HEK293 (cell line): ENCODE results near the gene ADCY10.

Experiments
- CTCF ChIP-seq: fragments of 450-650 bp; formaldehyde crosslinking; IDR thresholded peaks from 2 replicates; pipeline ENCODE4 v1.5.1; 2016; ENCODE audit warnings: missing biosample characterization, missing genetic modification characterization
- GFI1B ChIP-seq: fragments of 450-650 bp; formaldehyde crosslinking; IDR thresholded peaks from 2 replicates; pipeline ENCODE4 v1.5.1; 2016; ENCODE audit warnings: missing biosample characterization, missing genetic modification characterization
- HIC1 ChIP-seq: fragments of 450-650 bp; formaldehyde crosslinking; IDR thresholded peaks from 2 replicates; pipeline ENCODE4 v1.5.1; 2016; ENCODE audit warnings: missing biosample characterization, missing genetic modification characterization
- OSR2 ChIP-seq: fragments of 450-650 bp; formaldehyde crosslinking; IDR thresholded peaks from 2 replicates; pipeline ENCODE4 v1.5.1; 2016; ENCODE audit warnings: missing biosample characterization, missing genetic modification characterization
- ZBTB17 ChIP-seq: fragments of 450-650 bp; formaldehyde crosslinking; IDR thresholded peaks from 2 replicates; pipeline ENCODE4 v1.5.1; 2016; ENCODE audit warnings: missing biosample characterization, missing genetic modification characterization
- ZBTB7A ChIP-seq: fragments of 450-650 bp; formaldehyde crosslinking; IDR thresholded peaks from 2 replicates; pipeline ENCODE4 v1.5.1; 2016; ENCODE audit warnings: low read depth, missing biosample characterization, missing genetic modification characterization
- ZFHX2 ChIP-seq: fragments of 450-650 bp; formaldehyde crosslinking; conservative IDR thresholded peaks from 2 replicates; pipeline ENCODE4 v1.5.1; 2016; ENCODE audit warnings: missing biosample characterization, missing genetic modification characterization
- ZFP41 ChIP-seq: fragments of 450-650 bp; formaldehyde crosslinking; IDR thresholded peaks from 2 replicates; pipeline ENCODE4 v1.5.1; 2016; ENCODE audit warnings: missing biosample characterization, missing genetic modification characterization, borderline replicate concordance
- ZNF157 ChIP-seq: fragments of 450-650 bp; formaldehyde crosslinking; IDR thresholded peaks from 2 replicates; pipeline ENCODE4 v1.5.1; 2016; ENCODE audit warnings: missing biosample characterization, missing genetic modification characterization
- ZNF16 ChIP-seq: fragments of 450-650 bp; formaldehyde crosslinking; IDR thresholded peaks from 2 replicates; pipeline ENCODE4 v1.5.1; 2016; ENCODE audit warnings: low read depth, missing biosample characterization, missing genetic modification characterization
- ZNF19 ChIP-seq: fragments of 450-650 bp; formaldehyde crosslinking; IDR thresholded peaks from 2 replicates; pipeline ENCODE4; 2016; ENCODE audit warnings: missing biosample characterization, missing genetic modification characterization, low read depth
- ZNF248 ChIP-seq: fragments of 450-650 bp; formaldehyde crosslinking; IDR thresholded peaks from 2 replicates; pipeline ENCODE4 v1.5.1; 2017; ENCODE audit warnings: missing biosample characterization, missing genetic modification characterization
- ZNF280C ChIP-seq: fragments of 450-650 bp; formaldehyde crosslinking; IDR thresholded peaks from 2 replicates; pipeline ENCODE4 v1.5.1; 2016; ENCODE audit warnings: missing biosample characterization, missing genetic modification characterization
- ZNF311 ChIP-seq: fragments of 450-650 bp; formaldehyde crosslinking; IDR thresholded peaks from 2 replicates; pipeline ENCODE4 v1.5.1; 2017; ENCODE audit warnings: missing biosample characterization, missing genetic modification characterization, borderline replicate concordance
- ZNF561 ChIP-seq: fragments of 450-650 bp; IDR thresholded peaks from 2 replicates; pipeline ENCODE4 v1.5.1; 2018; ENCODE audit warnings: missing biosample characterization, missing genetic modification characterization, borderline replicate concordance
- ZNF621 ChIP-seq: fragments of 450-650 bp; formaldehyde crosslinking; IDR thresholded peaks from 2 replicates; pipeline ENCODE4 v1.5.1; 2017; ENCODE audit warnings: missing biosample characterization, missing genetic modification characterization
- ZNF660 ChIP-seq: fragments of 450-650 bp; IDR thresholded peaks from 2 replicates; pipeline ENCODE4 v1.5.1; 2018; ENCODE audit warnings: missing biosample characterization, mild to moderate bottlenecking, missing genetic modification characterization
- ZNF664 ChIP-seq: fragments of 450-650 bp; formaldehyde crosslinking; IDR thresholded peaks from 2 replicates; pipeline ENCODE4 v1.5.1; 2016; ENCODE audit warnings: missing biosample characterization, missing genetic modification characterization
- ZNF792 ChIP-seq: fragments of 450-650 bp; formaldehyde crosslinking; IDR thresholded peaks from 2 replicates; pipeline ENCODE4 v1.5.1; 2016; ENCODE audit warnings: missing biosample characterization, missing genetic modification characterization
- ZNF837 ChIP-seq: fragments of 450-650 bp; formaldehyde crosslinking; IDR thresholded peaks from 2 replicates; pipeline ENCODE4 v1.5.1; 2016; ENCODE audit warnings: missing biosample characterization, missing genetic modification characterization
- ZSCAN16 ChIP-seq: fragments of 450-650 bp; formaldehyde crosslinking; IDR thresholded peaks from 2 replicates; pipeline ENCODE4 v1.5.1; 2016; ENCODE audit warnings: missing biosample characterization, missing genetic modification characterization
- ZSCAN30 ChIP-seq: fragments of 450-650 bp; IDR thresholded peaks from 2 replicates; pipeline ENCODE4 v1.5.1; 2018; ENCODE audit warnings: missing biosample characterization, mild to moderate bottlenecking, missing genetic modification characterization, moderate library complexity
- TF ChIP-seq, protein P1 (sequence below): fragments of 450-650 bp; formaldehyde crosslinking; IDR thresholded peaks from 2 replicates; pipeline ENCODE4 v1.5.1; 2016; ENCODE audit warnings: missing biosample characterization, missing genetic modification characterization
- TF ChIP-seq, protein P2 (sequence below): fragments of 450-650 bp; formaldehyde crosslinking; IDR thresholded peaks from 2 replicates; pipeline ENCODE4 v1.5.1; 2017; ENCODE audit warnings: missing biosample characterization, missing genetic modification characterization
- TF ChIP-seq, protein P3 (sequence below): fragments of 450-650 bp; formaldehyde crosslinking; IDR thresholded peaks from 2 replicates; pipeline ENCODE4 v1.5.1; 2016; ENCODE audit warnings: missing biosample characterization, missing genetic modification characterization

The ADCY10 gene

GRCh38 chr1:167926486-167926997 lies 12.6 kb upstream of the ADCY10 start (continued):
- TF ChIP-seq ZNF660 (tag by site-specific recombination) (no peak), ZNF837 (tag by site-specific recombination) (no peak), ZNF792 (tag by site-specific recombination) (no peak), ZSCAN16 (tag by site-specific recombination) (no peak), ZNF280C (tag by site-specific recombination) (no peak), ZNF621 (tag by site-specific recombination) (no peak), ZNF157 (no peak), ZFHX2 (no peak), GFI1B (tag by site-specific recombination) (peak; percentile 96), OSR2 (peak; percentile 92), ZNF248 (tag by site-specific recombination) (no peak), ZNF19 (tag by site-specific recombination) (no peak), ZNF311 (no peak), ZFP41 (no peak), CTCF (tag by site-specific recombination) (peak; percentile 70), ZBTB7A (tag by site-specific recombination) (no peak), ZNF16 (tag by site-specific recombination) (no peak), ZNF664 (tag by site-specific recombination) (peak; percentile 15; the same call in 1 of the 2 replicates), ZBTB17 (peak; percentile 53; the same call in 1 of the 2 replicates), ZNF561 (tag by site-specific recombination) (0 out of 2 replicates have a peak, but pooled peaks have one; percentile 43), ZSCAN30 (tag by site-specific recombination) (peak; percentile 82), HIC1 (tag by site-specific recombination) (no peak)
- TF ChIP-seq, protein P1, sequence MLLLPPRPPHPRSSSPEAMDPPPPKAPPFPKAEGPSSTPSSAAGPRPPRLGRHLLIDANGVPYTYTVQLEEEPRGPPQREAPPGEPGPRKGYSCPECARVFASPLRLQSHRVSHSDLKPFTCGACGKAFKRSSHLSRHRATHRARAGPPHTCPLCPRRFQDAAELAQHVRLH, result peak; percentile 88
- TF ChIP-seq, protein P2, sequence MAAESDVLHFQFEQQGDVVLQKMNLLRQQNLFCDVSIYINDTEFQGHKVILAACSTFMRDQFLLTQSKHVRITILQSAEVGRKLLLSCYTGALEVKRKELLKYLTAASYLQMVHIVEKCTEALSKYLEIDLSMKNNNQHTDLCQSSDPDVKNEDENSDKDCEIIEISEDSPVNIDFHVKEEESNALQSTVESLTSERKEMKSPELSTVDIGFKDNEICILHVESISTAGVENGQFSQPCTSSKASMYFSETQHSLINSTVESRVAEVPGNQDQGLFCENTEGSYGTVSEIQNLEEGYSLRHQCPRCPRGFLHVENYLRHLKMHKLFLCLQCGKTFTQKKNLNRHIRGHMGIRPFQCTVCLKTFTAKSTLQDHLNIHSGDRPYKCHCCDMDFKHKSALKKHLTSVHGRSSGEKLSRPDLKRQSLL (tag by site-specific recombination), result no peak
- TF ChIP-seq, protein P3, sequence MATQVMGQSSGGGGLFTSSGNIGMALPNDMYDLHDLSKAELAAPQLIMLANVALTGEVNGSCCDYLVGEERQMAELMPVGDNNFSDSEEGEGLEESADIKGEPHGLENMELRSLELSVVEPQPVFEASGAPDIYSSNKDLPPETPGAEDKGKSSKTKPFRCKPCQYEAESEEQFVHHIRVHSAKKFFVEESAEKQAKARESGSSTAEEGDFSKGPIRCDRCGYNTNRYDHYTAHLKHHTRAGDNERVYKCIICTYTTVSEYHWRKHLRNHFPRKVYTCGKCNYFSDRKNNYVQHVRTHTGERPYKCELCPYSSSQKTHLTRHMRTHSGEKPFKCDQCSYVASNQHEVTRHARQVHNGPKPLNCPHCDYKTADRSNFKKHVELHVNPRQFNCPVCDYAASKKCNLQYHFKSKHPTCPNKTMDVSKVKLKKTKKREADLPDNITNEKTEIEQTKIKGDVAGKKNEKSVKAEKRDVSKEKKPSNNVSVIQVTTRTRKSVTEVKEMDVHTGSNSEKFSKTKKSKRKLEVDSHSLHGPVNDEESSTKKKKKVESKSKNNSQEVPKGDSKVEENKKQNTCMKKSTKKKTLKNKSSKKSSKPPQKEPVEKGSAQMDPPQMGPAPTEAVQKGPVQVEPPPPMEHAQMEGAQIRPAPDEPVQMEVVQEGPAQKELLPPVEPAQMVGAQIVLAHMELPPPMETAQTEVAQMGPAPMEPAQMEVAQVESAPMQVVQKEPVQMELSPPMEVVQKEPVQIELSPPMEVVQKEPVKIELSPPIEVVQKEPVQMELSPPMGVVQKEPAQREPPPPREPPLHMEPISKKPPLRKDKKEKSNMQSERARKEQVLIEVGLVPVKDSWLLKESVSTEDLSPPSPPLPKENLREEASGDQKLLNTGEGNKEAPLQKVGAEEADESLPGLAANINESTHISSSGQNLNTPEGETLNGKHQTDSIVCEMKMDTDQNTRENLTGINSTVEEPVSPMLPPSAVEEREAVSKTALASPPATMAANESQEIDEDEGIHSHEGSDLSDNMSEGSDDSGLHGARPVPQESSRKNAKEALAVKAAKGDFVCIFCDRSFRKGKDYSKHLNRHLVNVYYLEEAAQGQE (tag by site-specific recombination), result 0 out of 2 replicates have a peak, but pooled peaks have one; percentile 31
